Measurements from ENCODE around the gene HAND2.

- TF ChIP-seq POLR2A (IDR thresholded peaks at IDR 0.05; ENCODE audit: extremely low read depth, insufficient read length) (no peak), MYC (IDR thresholded peaks at IDR 0.05; ENCODE audit: low read depth, low read length) (no peak)
- TF ChIP-seq, protein P1, sequence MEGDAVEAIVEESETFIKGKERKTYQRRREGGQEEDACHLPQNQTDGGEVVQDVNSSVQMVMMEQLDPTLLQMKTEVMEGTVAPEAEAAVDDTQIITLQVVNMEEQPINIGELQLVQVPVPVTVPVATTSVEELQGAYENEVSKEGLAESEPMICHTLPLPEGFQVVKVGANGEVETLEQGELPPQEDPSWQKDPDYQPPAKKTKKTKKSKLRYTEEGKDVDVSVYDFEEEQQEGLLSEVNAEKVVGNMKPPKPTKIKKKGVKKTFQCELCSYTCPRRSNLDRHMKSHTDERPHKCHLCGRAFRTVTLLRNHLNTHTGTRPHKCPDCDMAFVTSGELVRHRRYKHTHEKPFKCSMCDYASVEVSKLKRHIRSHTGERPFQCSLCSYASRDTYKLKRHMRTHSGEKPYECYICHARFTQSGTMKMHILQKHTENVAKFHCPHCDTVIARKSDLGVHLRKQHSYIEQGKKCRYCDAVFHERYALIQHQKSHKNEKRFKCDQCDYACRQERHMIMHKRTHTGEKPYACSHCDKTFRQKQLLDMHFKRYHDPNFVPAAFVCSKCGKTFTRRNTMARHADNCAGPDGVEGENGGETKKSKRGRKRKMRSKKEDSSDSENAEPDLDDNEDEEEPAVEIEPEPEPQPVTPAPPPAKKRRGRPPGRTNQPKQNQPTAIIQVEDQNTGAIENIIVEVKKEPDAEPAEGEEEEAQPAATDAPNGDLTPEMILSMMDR (IDR thresholded peaks at IDR 0.05; ENCODE audit: low read depth, low read length): no peak
Measured at GRCh38 chr4:173556398-173557131, 26.5 kb upstream of the HAND2 start.

Measured in NB4 (cell line).